Tibial nerve (tissue), 4 donors: Measurements from ENCODE around the gene SLC35F1. TPM values are rescaled to one million over a fixed set of nuclear protein-coding genes. Genes with fewer than 3 reads are reported as not detected.

Experiments used
- DNase-seq, 2 donors: peaks; one replicate each; pipeline ENCODE4 v3.0.0-alpha.2; 2019; ENCODE audit warnings: low spot score in 2 of 2
- H3K27ac ChIP-seq, 4 donors: fragments of 200-600 bp; sonication (generic) in 3 of 4; one replicate each; pipeline ENCODE4 v1.5.1; 2017 to 2019; ENCODE audit warnings: mild to moderate bottlenecking in 1 of 4
- H3K27me3 ChIP-seq, 2 donors: fragments of 200-600 bp; sonication (generic) in 1 of 2; one replicate each; pipeline versions ENCODE4 v1.5.1 to v1.6.0; 2017 to 2019
- H3K36me3 ChIP-seq, 3 donors: fragments of 200-600 bp; sonication (generic); one replicate each; pipeline ENCODE4 v1.5.1; 2018 to 2019
- H3K4me1 ChIP-seq, 4 donors: fragments of 200-600 bp; sonication (generic) in 3 of 4; one replicate each; pipeline ENCODE4 v1.5.1; 2017 to 2019
- H3K4me3 ChIP-seq, 4 donors: fragments of 200-600 bp; sonication (generic) in 3 of 4; one replicate each; pipeline ENCODE4 v1.5.1; 2017 to 2019; ENCODE audit warnings: mild to moderate bottlenecking in 1 of 4, moderate library complexity in 1 of 4
- H3K9me3 ChIP-seq, 4 donors: fragments of 200-600 bp; sonication (generic) in 3 of 4; one replicate each; pipeline ENCODE4 v1.5.1; 2017 to 2019
- EP300 ChIP-seq, 2 donors: sonication (generic); formaldehyde crosslinking; IDR thresholded peaks; one replicate each; pipeline ENCODE4 v1.6.1; 2017; ENCODE audit warnings: antibody characterized with exemption in 2 of 2, mild to moderate bottlenecking in 1 of 2
- POLR2A ChIP-seq, 2 donors: fragments of 450-650 bp; IDR thresholded peaks; one replicate each; pipeline ENCODE4 v1.6.1; 2017; ENCODE audit warnings: antibody characterized with exemption in 2 of 2, mild to moderate bottlenecking in 2 of 2, moderate library complexity in 2 of 2
- WGBS, 2 donors: methylation state at CpG; one replicate each; pipeline ENCODE4 v1.1.5; 2018; 5-methylcytosine and 5-hydroxymethylcytosine counted together
- total RNA-seq, 4 donors: library from RNA; depleted of rRNA; stranded (reverse); fragments of >200 nt; gene quantifications; one replicate each; pipeline ENCODE4 v1.1.0, GENCODE V29; 2016
- TF ChIP-seq, protein P1 (sequence below), 5 experiments: fragments of 200-600 bp in 3 of 5; fragments of 450-650 bp in 2 of 5; sonication (generic) in 3 of 5; IDR thresholded peaks; one replicate each; pipeline ENCODE4 v1.5.1; 2016 to 2019; ENCODE audit warnings: antibody characterized with exemption in 5 of 5, mild to moderate bottlenecking in 3 of 5, moderate library complexity in 2 of 5

SLC35F1 gene
- total RNA-seq, 4 donors from 2014 or later = 12.7 to 40.4 (median 16.5) TPM

DNA sequence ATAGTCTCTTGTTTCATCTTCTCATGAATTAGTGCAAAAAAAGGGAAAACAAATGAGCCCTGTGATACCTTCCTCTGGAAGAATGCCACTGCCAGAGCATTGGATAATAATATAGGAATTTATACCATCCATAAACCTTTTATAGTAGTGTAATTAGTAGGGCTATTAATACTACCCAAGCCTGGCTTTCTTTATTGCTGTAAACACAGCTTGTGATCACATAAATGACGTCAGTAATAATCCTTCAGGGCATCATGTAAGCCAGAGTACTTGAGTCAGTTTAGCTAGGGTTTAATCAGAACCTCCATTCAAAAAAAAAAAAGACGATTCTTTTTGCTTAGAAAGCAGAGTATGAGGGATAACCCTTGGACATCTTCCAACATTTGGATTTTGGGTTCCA, 264.8 kb downstream of the SLC35F1 start:
- whole genome bisulfite sequencing, 2 donors = 33% methylated on average over 2 of the region's 2 CpGs
- DNase-seq = no peak
- Histone ChIP-seq H3K36me3 (peaks cover 0 to 5% (median 0%) of the 10 kb centered on the region in 3 donors), H3K4me3 (no peak overlapping the region), H3K4me1 (no peaks in the 10 kb centered on the region), H3K27me3 (no peaks in the 10 kb centered on the region), H3K9me3 (peaks cover 0 to 15% (median 6%) of the 10 kb centered on the region in 4 donors), H3K27ac (no peak overlapping the region)
- TF ChIP-seq, protein P1, sequence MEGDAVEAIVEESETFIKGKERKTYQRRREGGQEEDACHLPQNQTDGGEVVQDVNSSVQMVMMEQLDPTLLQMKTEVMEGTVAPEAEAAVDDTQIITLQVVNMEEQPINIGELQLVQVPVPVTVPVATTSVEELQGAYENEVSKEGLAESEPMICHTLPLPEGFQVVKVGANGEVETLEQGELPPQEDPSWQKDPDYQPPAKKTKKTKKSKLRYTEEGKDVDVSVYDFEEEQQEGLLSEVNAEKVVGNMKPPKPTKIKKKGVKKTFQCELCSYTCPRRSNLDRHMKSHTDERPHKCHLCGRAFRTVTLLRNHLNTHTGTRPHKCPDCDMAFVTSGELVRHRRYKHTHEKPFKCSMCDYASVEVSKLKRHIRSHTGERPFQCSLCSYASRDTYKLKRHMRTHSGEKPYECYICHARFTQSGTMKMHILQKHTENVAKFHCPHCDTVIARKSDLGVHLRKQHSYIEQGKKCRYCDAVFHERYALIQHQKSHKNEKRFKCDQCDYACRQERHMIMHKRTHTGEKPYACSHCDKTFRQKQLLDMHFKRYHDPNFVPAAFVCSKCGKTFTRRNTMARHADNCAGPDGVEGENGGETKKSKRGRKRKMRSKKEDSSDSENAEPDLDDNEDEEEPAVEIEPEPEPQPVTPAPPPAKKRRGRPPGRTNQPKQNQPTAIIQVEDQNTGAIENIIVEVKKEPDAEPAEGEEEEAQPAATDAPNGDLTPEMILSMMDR (IDR thresholded peaks at IDR 0.05) = no peak
- TF ChIP-seq EP300 (IDR thresholded peaks at IDR 0.05) (no peak), POLR2A (IDR thresholded peaks at IDR 0.05) (no peak)

DNA sequence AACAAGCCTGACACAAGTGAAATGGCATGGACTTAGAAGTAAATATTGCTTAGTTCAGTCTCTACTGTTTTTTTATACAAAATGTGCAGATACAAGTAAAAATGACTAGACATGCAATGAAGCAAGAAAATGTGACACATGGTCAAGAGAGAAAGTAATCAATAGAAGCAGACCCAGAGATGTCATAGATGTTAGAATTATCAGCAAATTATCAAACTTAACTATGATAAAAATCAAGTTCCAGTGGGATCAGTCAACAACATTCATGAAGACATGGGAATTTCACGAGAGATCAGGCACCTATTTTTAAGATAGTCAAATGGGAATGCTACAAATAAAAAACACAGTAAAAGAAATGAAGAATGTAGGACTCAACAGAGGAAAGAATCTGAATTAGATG, 267.0 kb downstream of the SLC35F1 start:
- H3K27ac ChIP-seq = no peak overlapping the region
- H3K9me3 ChIP-seq = peaks cover 0 to 15% (median 6%) of the 10 kb centered on the region in 4 donors
- TF ChIP-seq, protein P1 (IDR thresholded peaks at IDR 0.05) = no peak
- TF ChIP-seq EP300 (IDR thresholded peaks at IDR 0.05) = no peak
- no peaks in the 10 kb centered on the region for H3K27me3 ChIP-seq
- no peak overlapping the region for H3K4me3 ChIP-seq
- 80 to 90% methylated on average over 1 of the region's 1 CpG for WGBS, 2 donors
- H3K4me1 ChIP-seq = no peaks in the 10 kb centered on the region
- peaks cover 0 to 5% (median 0%) of the 10 kb centered on the region in 3 donors for H3K36me3 ChIP-seq
- no peak for DNase-seq

DNA sequence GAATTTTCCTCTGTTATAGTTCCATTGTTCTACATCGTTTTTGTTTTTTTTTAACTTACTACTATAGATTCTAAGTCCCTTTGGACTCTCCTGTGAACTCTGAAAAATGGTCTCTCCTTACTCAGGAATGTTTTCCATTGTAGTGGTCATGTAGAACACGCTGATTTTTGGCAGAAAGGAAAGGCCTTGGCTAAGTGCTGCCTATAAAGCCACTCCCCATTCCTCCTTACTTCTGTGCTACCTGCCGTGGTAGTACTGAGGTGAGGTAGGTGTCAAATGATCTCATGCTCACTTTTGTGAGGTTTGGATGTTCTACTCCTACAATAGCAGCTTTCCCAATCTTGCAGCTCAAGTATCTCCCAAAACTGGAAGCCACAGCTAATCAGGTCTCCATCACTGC, 270.7 kb downstream of the SLC35F1 start:
- no peaks in the 10 kb centered on the region for H3K4me1 ChIP-seq
- H3K27me3 ChIP-seq = no peaks in the 10 kb centered on the region
- 58 to 61% methylated on average over 3 of the region's 3 CpGs for WGBS, 2 donors
- no peak for DNase-seq
- peaks cover 0 to 5% (median 0%) of the 10 kb centered on the region in 3 donors for H3K36me3 ChIP-seq
- no peak overlapping the region for H3K4me3 ChIP-seq
- no peak overlapping the region for H3K27ac ChIP-seq
- H3K9me3 ChIP-seq = peaks cover 0 to 15% (median 6%) of the 10 kb centered on the region in 4 donors
- TF ChIP-seq POLR2A (IDR thresholded peaks at IDR 0.05) (no peak), EP300 (IDR thresholded peaks at IDR 0.05) (no peak)
- TF ChIP-seq, protein P1 (IDR thresholded peaks at IDR 0.05) = no peak

DNA sequence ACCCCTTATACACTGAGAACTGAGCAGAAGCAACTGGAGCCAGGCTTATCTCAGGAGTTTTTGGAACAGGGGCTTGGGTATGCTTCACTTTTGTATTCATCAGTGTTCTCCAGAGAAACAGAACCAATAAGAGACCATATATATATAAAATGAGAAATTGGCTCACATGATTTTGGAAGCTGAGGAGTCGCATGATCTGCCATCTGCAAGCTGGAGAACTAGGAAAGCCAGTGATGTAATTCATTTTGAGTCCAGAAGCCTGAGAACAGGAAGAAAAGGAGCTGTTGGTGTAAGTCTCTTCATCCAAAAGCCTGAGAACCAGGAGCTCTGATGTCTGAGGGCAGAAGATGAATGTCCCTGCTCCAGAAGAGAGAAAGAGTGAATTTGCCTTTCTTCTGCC, 272.0 kb downstream of the SLC35F1 start:
- Histone ChIP-seq H3K36me3 (no peaks in the 10 kb centered on the region), H3K4me1 (peaks cover 0 to 6% (median 0%) of the 10 kb centered on the region in 4 donors), H3K4me3 (no peak overlapping the region), H3K9me3 (peaks cover 0 to 7% (median 3%) of the 10 kb centered on the region in 4 donors), H3K27ac (no peak overlapping the region), H3K27me3 (no peaks in the 10 kb centered on the region)
- no peak for DNase-seq
- 86 to 93% methylated on average over 1 of the region's 1 CpG for WGBS, 2 donors
- TF ChIP-seq POLR2A (IDR thresholded peaks at IDR 0.05) = no peak
- no peak for TF ChIP-seq EP300 (IDR thresholded peaks at IDR 0.05)
- TF ChIP-seq, protein P1 (IDR thresholded peaks at IDR 0.05) = no peak

DNA sequence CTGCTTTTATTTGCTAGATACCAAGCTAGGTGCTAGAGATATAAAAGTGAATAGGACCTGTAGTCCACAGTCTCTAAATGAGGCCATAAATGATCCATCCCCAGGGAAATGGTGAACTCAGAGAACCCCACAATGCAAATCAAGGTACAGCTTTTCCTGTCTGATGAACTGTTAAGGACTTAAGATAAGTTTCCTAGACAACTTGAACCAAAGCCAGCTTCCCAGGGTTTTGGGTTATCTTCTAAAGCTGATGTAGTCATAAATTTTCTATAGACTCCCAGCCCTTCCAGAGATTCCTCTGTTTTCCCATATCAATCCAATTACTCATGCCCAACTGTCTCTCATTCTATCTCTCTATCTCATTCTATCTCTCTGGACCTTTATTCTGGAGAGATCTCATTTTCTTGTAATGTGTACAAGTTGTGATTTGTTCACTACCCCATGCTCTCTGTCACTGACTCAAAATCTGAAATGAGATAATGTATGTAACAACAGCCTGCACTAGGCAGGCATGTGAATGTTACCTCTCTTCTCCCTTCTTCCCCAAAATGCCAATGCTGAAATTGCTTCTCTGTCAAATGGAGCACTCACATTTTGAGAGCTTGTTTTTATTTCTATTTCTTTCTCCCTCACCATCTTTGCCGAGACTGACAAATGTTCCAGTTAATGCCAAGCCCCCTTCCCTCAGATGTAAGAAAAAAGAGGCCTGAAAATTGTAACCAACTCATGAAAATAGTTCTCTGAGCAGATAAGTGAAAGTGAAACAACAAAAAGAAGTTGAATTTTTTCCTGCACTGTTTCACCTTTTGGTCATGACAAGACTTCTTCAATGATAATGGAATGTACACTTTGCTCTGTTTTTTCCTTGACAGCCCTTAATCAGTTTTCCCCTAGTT, 279.9 kb downstream of the SLC35F1 start:
- WGBS, 2 donors = 16 to 28% methylated on average over 1 of the region's 1 CpG
- no peak for TF ChIP-seq EP300 (IDR thresholded peaks at IDR 0.05)
- TF ChIP-seq, protein P1 (IDR thresholded peaks at IDR 0.05) = no peak
- Histone ChIP-seq H3K27me3 (no peaks in the 10 kb centered on the region), H3K9me3 (no peaks in the 10 kb centered on the region), H3K27ac (peak overlapping the region in 2 of 4 donors; percentile 48 to 61), H3K36me3 (no peaks in the 10 kb centered on the region), H3K4me3 (no peak overlapping the region), H3K4me1 (peaks cover 0 to 37% (median 3%) of the 10 kb centered on the region in 4 donors)
- no peak for DNase-seq
